GM21526 (cell line): Measurements from ENCODE around the gene SBK2.
"Not testable (repeated sequence)": the region's sequence is repeated elsewhere in the genome, so short reads cannot be mapped to it uniquely, and the experiment has no call there.

ENCODE experiments used
- ATAC-seq: cut with Tn5 transposase; IDR thresholded peaks from one replicate; pipeline ENCODE4 v1.9.1; 2021; ENCODE audit warnings: moderate library complexity; ENCODE audit not compliant: unreplicated experiment, low FRiP score

The SBK2 gene

DNA sequence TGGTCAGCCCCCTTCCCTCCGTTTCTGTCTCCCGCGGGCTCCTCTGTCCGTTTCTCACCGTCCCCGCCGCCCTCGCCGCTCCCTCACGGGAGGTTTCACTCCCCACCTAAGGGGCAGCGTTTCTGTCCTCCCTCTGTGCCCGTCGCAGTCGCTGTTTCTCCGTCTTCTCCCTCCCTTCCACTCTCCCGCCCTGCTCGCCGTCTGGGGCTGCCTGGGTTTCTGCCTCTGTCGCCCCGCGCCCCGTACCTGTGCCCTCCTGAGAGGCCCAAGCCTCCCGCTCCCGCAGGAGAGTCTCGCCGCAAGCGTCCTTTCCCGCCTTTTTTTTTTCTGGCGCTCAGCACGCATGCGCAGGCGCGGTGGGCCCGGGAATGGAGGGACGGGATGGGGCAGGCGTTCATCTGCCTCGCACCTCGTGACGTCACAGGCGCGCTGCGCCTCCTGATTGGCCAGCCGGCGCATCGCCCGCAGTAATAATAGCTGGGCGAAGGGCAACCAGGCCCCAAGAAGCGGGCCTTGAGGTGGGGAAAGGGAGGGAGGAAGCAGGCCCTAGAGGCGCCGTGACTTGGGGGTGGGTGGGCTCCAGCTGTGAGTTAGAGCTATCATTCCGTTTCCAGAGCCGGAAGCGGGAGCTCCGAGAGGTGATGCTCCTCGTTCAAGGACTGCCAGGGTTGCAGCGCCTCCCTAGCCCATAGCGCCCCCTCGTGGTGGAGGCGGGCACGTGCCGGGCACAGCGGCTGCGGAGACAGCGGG is 33.3 kb downstream of the SBK2 start:
- peak; percentile 83 for ATAC-seq

DNA sequence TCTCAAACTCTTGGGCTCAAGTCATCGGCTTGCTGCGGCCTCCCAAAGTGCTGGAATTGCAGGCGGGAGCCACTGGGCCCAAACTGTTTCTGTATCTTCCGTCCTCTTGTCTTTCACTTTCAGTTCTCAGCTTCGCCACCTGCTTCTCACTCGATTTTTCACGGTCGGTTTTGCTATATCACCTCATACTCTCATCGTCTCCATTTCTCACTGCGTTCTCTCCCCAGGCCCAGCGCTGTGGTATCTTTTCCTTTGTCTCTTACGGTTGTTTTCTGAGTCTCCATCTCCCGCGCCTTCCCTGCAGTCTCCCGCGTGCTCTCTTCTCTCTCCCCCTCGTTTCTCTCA is 33.8 kb downstream of the SBK2 start:
- ATAC-seq: no peak

DNA sequence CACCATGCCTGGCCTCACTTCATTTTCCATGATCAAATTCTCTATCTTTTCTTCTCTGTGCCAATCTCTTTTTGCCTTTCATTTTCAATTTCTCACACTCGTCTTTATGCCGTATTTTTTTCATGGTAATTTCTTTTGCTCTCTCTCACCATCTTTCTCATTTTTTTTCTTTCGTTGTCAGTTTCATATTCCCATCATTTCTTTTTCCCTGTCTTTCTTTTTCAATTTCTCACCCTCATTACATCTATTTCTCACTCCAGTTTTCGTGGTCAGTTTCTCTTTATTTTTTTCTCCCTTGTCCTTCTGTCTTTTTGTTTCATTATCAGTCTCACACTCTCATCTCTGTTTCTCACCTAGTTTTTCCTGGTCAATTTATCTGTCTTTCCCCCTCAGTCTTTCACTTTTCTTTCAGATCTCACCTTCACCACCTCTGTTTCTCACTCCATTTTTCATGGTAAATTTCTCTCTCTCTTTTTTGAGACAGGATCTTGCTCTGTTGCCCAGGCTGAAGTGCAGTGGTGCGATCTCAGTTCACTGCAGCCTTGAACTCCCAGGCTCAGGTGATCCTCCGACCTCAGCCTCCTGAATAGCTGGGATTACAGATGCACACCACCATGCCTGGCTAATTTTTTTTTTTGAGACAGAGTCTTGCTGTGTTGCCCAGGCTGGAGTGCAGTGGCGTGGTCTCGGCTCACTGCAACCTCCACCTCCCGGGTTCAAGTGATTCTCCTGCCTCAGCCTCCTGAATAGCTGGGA is 34.6 kb downstream of the SBK2 start:
- ATAC-seq: no peak

DNA sequence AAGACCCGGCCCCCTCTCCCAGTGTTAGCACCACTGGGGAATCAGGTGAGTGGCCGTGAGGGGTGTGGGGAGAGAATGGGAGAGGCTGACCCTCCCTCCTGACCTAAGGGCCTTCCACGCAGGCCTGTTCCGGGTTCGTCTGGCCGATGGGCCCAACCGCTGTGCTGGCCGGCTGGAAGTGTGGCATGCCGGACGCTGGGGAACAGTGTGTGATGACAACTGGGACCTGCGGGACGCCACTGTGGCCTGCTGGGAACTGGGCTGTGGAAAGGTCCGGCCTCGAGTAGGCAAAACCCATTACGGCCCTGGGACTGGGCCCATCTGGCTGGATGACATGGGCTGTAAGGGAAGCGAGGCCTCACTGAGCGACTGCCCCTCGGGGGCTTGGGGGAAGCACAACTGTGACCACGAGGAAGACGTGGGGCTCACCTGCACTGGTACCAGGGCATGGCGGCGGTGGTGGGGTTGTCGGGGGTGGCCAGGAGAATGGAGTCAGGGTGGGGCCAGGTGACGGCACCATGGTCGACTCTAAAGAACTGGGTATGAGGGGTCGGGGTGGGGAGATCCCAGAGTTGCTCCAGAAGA is 36.5 kb downstream of the SBK2 start:
- ATAC-seq: no peak

DNA sequence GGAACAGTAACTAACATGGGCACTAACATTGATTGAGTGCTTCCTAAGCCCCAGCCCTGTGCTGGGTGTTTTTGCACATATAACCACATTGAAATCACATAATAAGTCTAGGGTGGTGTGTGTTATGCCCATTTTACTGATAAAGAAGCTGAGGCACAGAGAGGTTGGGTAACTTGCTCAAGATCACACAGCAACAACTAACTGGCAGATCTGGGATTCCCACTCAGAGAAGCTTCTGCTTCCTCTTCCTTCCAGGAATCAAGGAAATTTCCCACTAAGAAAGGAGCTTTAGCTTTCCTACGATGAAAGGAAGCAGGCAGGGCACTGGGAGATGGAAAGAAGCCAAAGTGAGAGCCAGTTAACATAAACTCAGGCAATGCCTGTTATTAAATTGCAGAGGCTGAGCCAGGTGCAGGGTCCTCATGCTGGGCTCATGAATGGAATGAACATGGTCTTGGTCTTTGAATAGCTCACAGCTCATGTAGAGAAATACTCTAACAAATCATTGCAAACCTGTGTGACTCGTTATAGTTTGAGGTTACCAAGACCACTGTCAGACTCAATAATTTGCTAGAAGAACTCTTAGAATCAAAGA is 38.6 kb downstream of the SBK2 start:
- no peak for ATAC-seq

DNA sequence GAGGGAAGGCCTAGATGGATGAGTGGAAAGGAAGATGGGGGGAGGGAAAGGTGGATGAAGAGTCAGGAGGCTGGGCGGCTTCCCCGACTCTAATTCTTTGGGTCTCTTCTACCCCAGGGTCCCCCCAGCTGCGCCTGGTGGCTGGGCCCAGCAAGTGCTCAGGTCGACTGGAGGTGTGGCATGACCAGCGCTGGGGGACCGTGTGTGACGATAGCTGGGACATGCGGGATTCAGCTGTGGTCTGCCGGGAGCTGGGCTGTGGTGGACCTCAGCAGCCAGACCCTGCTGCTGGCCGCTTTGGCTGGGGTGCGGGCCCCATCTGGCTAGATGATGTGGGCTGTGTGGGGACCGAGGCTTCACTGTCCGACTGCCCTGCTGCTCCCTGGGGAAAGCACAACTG is 39.2 kb downstream of the SBK2 start:
- no peak for ATAC-seq

DNA sequence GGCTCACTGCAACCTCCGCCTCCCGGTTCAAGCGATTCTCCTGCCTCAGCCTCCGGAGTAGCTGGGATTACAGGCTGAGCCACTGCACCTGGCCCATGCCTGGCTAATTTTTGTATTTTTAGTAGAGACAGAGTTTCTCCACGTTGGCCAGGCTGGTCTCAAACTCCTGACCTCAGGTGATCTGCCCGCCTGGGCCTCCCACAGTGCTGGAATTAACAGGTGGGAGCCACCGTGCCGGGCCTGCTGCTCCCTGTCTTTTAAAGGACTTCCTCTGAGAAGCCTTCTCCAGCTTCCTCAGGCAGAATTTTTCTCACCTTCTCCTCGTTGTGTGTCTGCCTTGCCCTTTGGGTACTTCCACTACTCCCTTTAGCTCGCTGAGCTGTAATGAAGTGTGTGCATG is 40.1 kb downstream of the SBK2 start:
- ATAC-seq: not testable (repeated sequence)

DNA sequence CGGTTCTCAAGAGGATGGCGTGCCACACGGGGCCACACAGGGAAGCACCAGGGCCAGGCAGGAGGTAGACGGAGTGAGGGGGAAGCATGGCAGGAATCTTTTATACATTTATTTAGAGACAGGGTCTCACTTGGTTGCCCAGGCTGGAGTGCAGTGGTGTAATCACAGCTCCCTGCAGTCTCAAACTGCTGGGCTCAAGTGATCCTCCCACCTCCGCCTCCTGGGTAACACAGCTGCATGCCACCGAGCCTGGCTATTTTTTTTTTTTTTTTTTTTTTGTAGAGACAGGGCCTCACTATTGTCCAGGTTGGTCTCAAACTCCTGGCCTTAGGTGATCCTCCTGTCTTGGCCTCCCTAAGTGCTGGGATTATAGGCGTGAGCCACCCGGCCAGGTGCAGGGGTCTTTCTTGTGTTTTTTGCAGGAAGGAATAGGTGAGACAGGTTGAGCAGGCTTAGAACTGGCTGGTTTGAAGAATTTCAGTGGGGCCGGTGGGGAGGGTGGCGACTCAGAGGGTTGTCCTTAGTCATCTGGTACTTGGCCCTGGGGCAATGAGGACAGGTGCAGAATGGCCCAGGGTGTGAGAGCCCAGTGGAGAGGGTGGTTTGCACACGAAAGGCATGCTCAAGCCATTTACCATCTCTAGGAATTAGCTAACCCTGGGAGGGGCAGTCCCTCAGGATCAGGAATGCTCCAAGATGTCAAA is 41.1 kb downstream of the SBK2 start:
- ATAC-seq: no peak

DNA sequence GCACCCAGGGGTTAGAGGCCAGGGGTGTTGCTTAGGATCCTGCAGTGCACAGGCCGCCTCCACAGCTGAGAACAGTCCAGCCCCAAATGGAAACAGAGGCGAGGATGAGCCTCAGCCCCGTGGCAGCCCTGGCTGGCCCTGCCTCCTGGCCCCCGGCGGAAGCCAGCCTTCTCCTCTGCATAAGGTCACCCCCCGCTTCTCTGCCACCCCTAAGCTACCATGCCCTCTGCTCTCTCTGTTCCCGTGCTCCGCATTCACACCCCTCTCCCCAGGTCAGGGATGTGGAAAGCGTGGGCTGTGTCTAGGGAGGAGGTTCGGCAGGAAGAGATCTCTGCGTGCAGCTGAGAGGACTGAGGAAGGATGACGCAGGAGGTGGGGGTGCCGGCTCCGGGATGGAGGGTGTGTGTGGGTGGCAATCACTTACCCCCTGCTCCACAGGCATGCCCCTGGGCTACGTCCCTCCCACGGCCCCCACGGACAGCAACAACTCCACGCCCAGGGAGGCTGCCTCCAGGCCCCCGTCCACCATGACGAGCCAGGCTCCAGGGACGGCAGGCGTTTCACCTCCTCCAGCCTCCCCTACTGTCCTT is 42.7 kb downstream of the SBK2 start:
- no peak for ATAC-seq

DNA sequence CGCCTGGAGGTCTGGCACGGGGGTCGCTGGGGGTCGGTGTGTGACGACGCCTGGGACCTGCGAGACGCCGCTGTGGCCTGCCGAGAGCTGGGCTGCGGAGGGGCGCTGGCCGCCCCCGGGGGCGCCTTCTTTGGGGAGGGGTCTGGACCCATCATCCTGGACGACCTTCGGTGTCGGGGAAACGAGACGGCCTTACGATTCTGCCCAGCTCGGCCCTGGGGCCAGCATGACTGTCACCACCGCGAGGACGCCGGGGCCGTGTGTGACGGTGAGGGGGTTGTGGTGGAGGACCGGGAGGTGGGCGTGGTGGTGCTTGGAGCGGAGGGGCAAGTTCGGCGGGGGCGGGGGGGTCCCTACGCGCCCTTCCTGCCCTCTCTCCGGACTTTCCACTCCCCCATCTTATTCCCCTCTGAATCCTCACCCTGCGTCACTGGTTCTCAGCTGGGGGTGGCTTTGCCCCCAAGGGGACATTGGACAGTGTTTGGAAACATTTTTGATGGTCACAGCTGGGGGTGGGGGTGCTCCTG is 43.2 kb downstream of the SBK2 start:
- no peak for ATAC-seq

DNA sequence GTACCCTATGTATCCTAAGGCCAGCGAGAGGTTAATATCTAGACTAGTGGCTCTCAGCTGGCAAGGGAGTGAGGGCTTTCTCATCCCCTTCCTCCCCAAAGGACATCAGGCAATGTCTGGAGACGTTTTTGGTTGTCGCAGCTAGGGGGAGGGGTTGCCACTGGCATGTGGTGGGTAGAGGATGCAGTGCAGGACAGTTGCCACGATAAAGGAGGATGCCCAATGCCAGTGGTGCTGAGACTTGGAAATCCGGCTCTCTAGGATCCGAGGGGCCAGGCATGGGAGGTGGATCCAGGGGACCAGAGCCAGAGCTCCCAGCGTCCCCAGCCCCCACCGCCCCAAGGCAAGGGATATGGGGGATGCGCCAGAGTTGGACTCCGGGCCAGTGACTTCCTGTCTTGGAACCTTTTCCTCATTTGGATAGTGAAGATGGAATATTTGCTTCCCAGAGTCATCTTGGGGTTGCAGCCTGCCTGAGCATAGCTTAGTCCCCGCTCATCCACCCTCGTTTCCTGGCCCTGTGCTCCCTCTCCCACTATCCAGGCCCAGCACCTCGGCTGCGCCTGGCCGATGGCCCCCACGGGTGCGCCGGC is 43.8 kb downstream of the SBK2 start:
- ATAC-seq: no peak

DNA sequence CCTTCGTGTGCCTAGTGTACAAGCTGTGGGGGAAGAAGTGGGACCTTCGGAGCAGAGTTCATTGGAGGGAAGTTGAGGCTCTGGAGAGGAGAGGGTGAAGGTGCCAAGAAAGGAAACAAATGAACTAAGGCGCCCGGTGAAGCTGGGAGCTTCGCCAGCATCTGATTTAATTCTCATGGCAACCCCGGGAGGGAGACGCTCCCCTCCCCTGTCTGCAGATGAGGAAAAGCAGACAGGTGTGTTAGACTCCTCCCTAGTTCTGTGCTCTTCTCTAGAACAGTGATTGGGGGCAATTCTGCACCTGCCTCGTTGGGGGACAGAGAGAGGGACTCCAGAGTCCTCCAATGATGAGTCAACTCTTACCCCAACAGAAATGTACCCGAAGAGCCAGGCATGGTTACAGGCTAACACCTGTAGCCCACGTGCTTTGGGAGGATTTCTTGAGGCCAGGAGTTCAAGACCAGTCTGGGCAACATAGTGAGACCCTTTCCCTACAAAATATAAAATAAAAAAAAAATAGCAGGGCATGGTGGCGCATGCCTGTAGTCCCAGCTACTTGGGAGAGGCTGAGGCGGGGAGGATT is 44.5 kb downstream of the SBK2 start:
- ATAC-seq: no peak

DNA sequence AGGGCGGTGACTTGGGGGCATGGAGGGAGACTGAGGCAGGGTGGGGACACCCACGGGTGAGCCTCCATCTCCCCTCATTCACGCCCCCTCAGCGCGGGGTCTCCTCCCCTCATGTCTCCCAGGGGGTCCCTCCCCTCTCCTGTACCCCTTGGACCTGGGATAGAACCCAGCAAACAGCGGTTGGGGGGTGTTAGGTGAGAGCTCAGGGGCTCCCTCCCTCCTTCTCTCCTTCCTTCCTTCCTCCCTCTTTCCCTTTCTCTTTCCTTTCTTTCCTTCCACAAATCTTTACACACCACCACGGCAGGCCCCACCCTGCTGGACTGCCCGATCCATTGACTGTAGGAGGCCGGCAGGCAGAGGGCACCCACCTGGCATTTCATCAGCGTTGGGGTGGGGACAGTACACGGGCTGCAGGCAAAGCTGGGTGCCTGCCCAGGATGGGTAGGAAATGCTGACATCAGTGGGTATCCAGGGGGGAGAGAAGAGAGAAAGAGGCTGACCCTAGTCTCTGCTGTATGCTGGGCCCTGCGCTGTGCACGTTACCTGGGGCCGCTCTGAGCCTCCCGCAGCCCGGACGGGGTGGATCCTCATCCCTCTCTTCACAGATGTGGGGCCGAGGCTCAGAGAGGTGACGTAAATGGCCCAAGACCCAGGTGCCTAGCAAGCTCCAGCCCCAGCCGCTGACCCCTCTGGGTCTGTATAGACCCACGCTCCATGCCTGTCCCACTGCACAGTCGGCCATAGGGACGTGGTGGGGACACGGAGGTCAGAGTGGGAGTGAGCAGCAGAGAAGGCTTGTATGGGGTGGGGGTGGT is 45.2 kb downstream of the SBK2 start:
- ATAC-seq: no peak

DNA sequence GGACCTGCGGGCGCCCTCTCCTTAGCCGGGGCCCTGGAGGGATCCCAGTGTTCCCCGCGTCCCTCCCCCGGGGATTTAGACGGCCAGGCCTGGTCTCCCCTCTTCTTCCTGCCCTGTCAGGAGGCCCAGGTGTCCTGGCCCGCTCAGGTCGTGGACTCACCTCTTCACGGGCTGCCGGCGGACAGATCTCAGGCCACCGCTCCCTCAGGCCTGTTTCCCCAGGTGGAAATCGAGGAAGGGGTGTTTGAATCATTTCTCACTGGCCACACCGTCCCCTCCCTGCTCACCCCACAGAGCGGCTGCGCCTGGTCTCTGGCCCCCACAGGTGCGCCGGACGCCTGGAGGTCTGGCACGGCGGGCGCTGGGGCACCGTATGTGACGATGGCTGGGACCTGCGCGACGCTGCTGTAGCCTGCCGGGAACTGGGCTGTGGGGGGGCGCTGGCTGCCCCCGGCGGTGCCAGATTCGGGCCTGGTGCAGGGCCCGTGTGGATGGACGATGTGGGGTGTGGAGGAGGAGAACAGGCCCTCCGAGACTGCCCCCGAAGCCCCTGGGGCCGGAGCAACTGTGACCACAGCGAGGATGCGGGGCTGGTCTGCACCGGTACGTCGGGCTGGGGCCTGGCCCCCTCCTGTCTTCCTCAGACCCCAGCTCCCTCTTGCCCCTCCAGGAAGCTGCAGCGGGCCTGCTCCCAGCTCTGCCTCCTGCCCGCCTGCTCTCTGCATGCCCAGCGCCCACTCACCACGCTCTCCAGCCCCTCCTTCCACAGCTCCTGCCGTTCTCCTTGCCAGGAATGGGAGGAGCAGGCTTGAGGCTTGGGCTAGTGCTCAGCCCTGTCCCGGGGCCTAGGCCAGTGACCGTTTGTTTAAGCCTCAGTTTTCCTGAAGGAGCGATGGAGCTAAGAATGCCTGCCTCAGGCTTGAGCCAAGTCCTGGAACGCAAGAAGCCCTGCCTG is 46.2 kb downstream of the SBK2 start:
- no peak for ATAC-seq

DNA sequence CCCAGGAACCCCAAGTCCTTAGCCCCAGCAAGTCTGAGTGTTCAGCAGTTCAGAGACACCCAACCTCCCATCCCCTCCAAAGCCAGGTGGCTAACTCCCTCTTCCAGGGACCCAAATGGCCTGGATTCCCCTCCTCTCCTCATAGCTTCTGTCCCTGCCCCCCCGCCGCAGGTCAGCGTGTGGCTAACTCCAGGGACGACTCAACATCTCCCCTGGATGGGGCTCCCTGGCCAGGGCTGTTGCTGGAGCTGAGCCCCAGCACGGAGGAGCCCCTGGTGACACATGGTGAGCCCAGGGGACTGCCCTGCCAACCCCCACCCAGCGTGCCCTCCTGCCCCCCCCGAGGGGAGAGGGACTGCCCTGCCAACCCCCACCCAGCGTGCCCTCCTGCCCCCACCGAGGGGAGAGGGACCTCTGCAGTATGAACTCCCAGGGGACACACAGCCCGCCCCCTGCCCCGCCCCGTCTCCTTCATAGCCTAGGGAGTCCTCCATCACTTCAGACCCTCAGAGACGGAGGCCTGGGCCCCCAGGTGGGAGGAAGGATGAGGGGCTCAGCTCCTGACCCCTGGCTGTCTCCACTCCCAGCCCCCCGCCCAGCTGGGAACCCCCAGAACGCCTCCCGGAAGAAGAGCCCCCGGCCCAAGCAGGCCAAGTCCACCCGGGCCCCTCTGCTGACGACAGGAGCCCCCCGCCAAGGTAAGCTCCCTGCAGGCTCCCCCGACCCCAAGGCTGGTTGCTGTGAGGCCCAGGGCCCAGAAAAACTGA is 47.0 kb downstream of the SBK2 start:
- ATAC-seq: no peak

DNA sequence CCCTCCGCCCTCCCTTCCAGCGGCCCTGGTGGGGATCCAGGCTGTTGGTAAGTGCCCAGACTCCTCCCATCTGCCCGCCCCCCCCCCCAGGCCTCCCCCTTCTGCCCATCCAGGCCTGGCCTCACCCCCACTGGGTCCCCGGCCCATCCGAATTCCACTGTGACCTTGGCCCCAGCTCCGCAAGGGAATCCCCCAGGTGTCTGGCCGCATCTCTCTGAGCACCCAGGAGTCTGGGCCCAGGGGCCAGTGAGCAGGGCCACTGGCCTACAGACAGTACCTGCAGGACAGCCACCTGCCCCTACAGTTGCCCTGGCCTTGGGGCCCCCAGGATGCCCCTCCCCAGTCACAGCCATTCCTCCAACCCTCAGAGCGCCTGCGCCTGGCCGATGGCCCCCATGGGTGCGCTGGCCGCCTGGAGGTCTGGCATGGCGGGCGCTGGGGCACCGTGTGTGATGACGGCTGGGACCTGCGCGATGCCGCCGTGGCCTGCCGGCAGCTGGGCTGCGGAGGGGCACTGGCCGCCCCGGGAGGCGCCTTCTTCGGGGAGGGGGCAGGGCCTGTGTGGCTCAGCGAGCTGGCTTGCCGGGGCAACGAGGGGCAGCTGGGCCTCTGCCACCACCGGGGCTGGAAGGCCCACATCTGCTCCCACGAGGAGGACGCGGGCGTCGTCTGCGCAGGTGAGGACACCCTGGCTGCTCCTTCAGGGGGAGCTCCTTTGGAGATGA is 47.8 kb downstream of the SBK2 start:
- ATAC-seq: no peak
